ENCODE results near the gene FRS3. TPM values are rescaled to one million over a fixed set of nuclear protein-coding genes. Genes with fewer than 3 reads are reported as not detected.

Gene FRS3
- total RNA-seq, 4 donors from 2014 or later, result 1.2 to 5.5 (median 2.4) TPM

- no peak for ATAC-seq (ENCODE audit: low FRiP score)
- no peak for TF ChIP-seq CTCF (IDR thresholded peaks at IDR 0.05)
- DNase-seq (ENCODE audit: low spot score), result no peak
Measured at GRCh38 chr6:41791305-41791704, 11.6 kb upstream of the FRS3 start.

- ATAC-seq (ENCODE audit: low FRiP score), result no peak
- no peak for DNase-seq (ENCODE audit: low spot score)
- no peak for TF ChIP-seq CTCF (IDR thresholded peaks at IDR 0.05)
Measured at GRCh38 chr6:41790045-41790444, 10.3 kb upstream of the FRS3 start.

GRCh38 chr6:41789390-41789724, 9.7 kb upstream of the FRS3 start:
- no peak for ATAC-seq (ENCODE audit: low FRiP score)
- DNase-seq (ENCODE audit: low spot score), result no peak
- no peak for TF ChIP-seq CTCF (IDR thresholded peaks at IDR 0.05)

- peak in 2 of 3 donors; percentile 34 to 95 for TF ChIP-seq CTCF (IDR thresholded peaks at IDR 0.05)
- ATAC-seq (ENCODE audit: low FRiP score) (peak; percentile 86), DNase-seq (ENCODE audit: low spot score) (peak; percentile 85)
Measured at GRCh38 chr6:41787219-41787917, 7.7 kb upstream of the FRS3 start, which contains the start of gene TOMM6. Gene TOMM6, plus strand, starts transcription at chr6:41787694. Its CDS starts 4 bp downstream, at chr6:41787698.

- TF ChIP-seq CTCF (IDR thresholded peaks at IDR 0.05), result peak in 1 of 3 donors; percentile 79
- peak; percentile 90 for ATAC-seq (ENCODE audit: low FRiP score)
Measured at GRCh38 chr6:41786451-41787218, 6.9 kb upstream of the FRS3 start.

GRCh38 chr6:41785689-41786450, 6.2 kb upstream of the FRS3 start:
- ATAC-seq (ENCODE audit: low FRiP score), result no peak
- TF ChIP-seq CTCF (IDR thresholded peaks at IDR 0.05), result no peak

More at GRCh38 chr6:41786451-41787218, 6.9 kb upstream of the FRS3 start:
- peak; percentile 65 for DNase-seq (ENCODE audit: low spot score)

More at GRCh38 chr6:41785689-41786450, 6.2 kb upstream of the FRS3 start:
- no peak for DNase-seq (ENCODE audit: low spot score)
